Neural progenitor cell (in vitro differentiated cells): ENCODE data around the gene AIMP1. TPM values are rescaled to one million over a fixed set of nuclear protein-coding genes. Genes with fewer than 3 reads are reported as not detected.

Experiments used
- DNase-seq: peaks from one replicate; pipeline ENCODE4 v3.0.0-alpha.2; 2016; ENCODE audit warnings: low spot score
- H2AFZ ChIP-seq: fragments of 200-600 bp; sonication (generic); replicated peaks from 2 replicates; pipeline ENCODE4 v1.6.1; 2016; ENCODE audit warnings: antibody characterized with exemption
- H3F3A ChIP-seq: fragments of 200-600 bp; sonication (generic); 2 replicates; pipeline ENCODE4 v1.6.1; 2016; ENCODE audit warnings: antibody characterized with exemption, low read depth
- H3K27ac ChIP-seq: fragments of 200-600 bp; sonication (generic); 2 replicates; pipeline ENCODE4 v1.5.1; 2016; ENCODE audit warnings: mild to moderate bottlenecking
- H3K27me3 ChIP-seq: fragments of 200-600 bp; sonication (generic); 2 replicates; pipeline ENCODE4 v1.6.1; 2016; ENCODE audit warnings: mild to moderate bottlenecking, moderate library complexity
- H3K36me3 ChIP-seq: fragments of 200-600 bp; sonication (generic); 2 replicates; pipeline ENCODE4 v1.5.1; 2016
- H3K4me1 ChIP-seq: fragments of 200-600 bp; sonication (generic); 2 replicates; pipeline ENCODE4 v1.6.1; 2016; ENCODE audit warnings: mixed run types
- H3K4me2 ChIP-seq: fragments of 200-600 bp; sonication (generic); 2 replicates; pipeline ENCODE4 v1.6.1; 2016
- H3K4me3 ChIP-seq: fragments of 200-600 bp; sonication (generic); 2 replicates; pipeline ENCODE4 v1.5.1; 2016
- H3K79me2 ChIP-seq: fragments of 200-600 bp; sonication (generic); 2 replicates; pipeline ENCODE4 v1.6.1; 2016; ENCODE audit warnings: low read depth
- H3K9ac ChIP-seq: fragments of 200-600 bp; sonication (generic); 2 replicates; pipeline ENCODE4 v1.6.1; 2016
- H3K9me3 ChIP-seq: fragments of 200-600 bp; sonication (generic); 2 replicates; pipeline ENCODE4 v1.5.1; 2016; ENCODE audit warnings: low read depth
- H4K20me1 ChIP-seq: fragments of 200-600 bp; sonication (generic); 2 replicates; pipeline ENCODE4 v1.6.1; 2016; ENCODE audit warnings: low read depth
- H3K27ac Mint-ChIP-seq: 3 replicates; pipeline ENCODE4 v1.8.0; 2021; ENCODE audit warnings: mixed read lengths
- H3K27me3 Mint-ChIP-seq: 2 replicates; pipeline ENCODE4 v1.8.0; 2022; ENCODE audit warnings: low read depth, mild to moderate bottlenecking, inconsistent platforms, moderate library complexity, mixed read lengths; ENCODE audit not compliant: insufficient read depth
- H3K36me3 Mint-ChIP-seq: 3 replicates; pipeline ENCODE4 v1.8.0; 2021; ENCODE audit warnings: mixed read lengths
- H3K4me1 Mint-ChIP-seq: 3 replicates; pipeline ENCODE4 v1.8.0; 2021; ENCODE audit warnings: mixed read lengths
- H3K4me3 Mint-ChIP-seq: 3 replicates; pipeline ENCODE4 v1.8.0; 2021; ENCODE audit warnings: mild to moderate bottlenecking, moderate library complexity, mixed read lengths
- H3K9me3 Mint-ChIP-seq: 3 replicates; pipeline ENCODE4 v1.8.0; 2020; ENCODE audit warnings: mixed read lengths
- EZH2 ChIP-seq: fragments of 200-600 bp; sonication (generic); IDR thresholded peaks from 2 replicates; pipeline ENCODE4 v1.6.1; 2017; ENCODE audit warnings: antibody characterized with exemption, mild to moderate bottlenecking, moderate library complexity
- EZH2phosphoT487 ChIP-seq: fragments of 200-600 bp; sonication (generic); IDR thresholded peaks from 2 replicates; pipeline ENCODE4 v1.6.1; 2017; ENCODE audit warnings: antibody characterized with exemption
- total RNA-seq: library from RNA; depleted of rRNA; stranded (reverse); fragments of >200 nt; gene quantifications from 2 replicates; pipeline ENCODE4 v1.2.3, GENCODE V29; 2015; ENCODE audit warnings: low replicate concordance
- TF ChIP-seq, protein P1 (sequence below): fragments of 200-600 bp; sonication (generic); IDR thresholded peaks from 2 replicates; pipeline ENCODE4 v1.5.1; 2017; ENCODE audit warnings: antibody characterized with exemption, mild to moderate bottlenecking

The AIMP1 gene
- total RNA-seq, 1 donor from 2014 or later: 64.2 TPM

DNA sequence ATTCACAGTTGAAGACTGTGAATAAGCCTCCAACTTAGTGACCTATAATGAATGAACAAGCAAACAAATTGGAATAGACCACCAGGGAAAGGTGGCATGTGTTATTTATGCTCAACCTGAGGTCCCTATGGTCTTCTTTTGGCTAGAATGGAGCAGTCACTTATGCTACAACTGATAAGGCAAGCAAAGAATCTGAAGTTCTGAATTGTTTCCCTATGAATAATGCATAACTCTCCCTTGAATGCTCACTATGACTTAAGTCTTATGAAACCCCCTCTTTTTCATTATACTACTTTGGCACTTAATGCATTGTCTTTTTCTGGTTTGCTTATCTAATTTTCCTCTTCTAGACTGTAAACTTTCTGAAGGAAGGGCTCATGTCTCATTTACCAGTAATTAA lies 49.7 kb downstream of the AIMP1 start:
- H3K27ac Mint-ChIP-seq: no peak overlapping the region
- Histone ChIP-seq H3K79me2 (no peaks in the 10 kb centered on the region), H2AFZ (no peak overlapping the region), H3K4me3 (no peak overlapping the region), H3K4me1 (no peaks in the 10 kb centered on the region), H3K9me3 (no peaks in the 10 kb centered on the region), H3K27me3 (no peaks in the 10 kb centered on the region), H3F3A (no peaks in the 10 kb centered on the region), H4K20me1 (no peaks in the 10 kb centered on the region), H3K4me2 (no peak overlapping the region), H3K36me3 (no peaks in the 10 kb centered on the region), H3K9ac (no peak overlapping the region), H3K27ac (no peak overlapping the region)
- no peak for DNase-seq
- H3K4me1 Mint-ChIP-seq: no peaks in the 10 kb centered on the region
- no peak overlapping the region for H3K4me3 Mint-ChIP-seq
- no peaks in the 10 kb centered on the region for H3K27me3 Mint-ChIP-seq
- H3K9me3 Mint-ChIP-seq: no peaks in the 10 kb centered on the region
- H3K36me3 Mint-ChIP-seq: no peaks in the 10 kb centered on the region
- TF ChIP-seq, protein P1, sequence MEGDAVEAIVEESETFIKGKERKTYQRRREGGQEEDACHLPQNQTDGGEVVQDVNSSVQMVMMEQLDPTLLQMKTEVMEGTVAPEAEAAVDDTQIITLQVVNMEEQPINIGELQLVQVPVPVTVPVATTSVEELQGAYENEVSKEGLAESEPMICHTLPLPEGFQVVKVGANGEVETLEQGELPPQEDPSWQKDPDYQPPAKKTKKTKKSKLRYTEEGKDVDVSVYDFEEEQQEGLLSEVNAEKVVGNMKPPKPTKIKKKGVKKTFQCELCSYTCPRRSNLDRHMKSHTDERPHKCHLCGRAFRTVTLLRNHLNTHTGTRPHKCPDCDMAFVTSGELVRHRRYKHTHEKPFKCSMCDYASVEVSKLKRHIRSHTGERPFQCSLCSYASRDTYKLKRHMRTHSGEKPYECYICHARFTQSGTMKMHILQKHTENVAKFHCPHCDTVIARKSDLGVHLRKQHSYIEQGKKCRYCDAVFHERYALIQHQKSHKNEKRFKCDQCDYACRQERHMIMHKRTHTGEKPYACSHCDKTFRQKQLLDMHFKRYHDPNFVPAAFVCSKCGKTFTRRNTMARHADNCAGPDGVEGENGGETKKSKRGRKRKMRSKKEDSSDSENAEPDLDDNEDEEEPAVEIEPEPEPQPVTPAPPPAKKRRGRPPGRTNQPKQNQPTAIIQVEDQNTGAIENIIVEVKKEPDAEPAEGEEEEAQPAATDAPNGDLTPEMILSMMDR: no peak
- no peak for TF ChIP-seq EZH2phosphoT487
- no peak for TF ChIP-seq EZH2

DNA sequence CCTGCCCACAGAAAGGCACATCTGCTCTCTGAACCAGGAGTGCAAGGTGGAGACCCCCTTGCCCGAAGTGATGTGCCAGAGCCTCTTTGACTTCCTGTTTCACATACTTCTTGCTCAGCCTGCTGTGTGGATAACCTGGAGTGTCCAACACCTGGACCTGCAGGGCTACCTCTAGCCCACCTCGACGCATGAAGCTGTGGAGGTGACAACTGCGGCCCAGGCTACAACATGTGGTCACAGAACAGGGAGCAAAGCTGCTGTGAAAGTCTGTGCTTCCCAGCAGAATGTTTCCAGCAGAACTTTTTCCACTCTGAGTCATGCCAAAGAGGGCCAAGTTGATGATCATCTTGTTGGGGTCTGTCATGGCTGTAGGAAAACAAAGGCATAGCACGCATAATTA lies 50.7 kb downstream of the AIMP1 start:
- Mint-ChIP-seq H3K36me3 (no peaks in the 10 kb centered on the region), H3K4me1 (no peaks in the 10 kb centered on the region), H3K27ac (no peak overlapping the region), H3K27me3 (no peaks in the 10 kb centered on the region), H3K9me3 (no peaks in the 10 kb centered on the region), H3K4me3 (no peak overlapping the region)
- H3K27me3 ChIP-seq: no peaks in the 10 kb centered on the region
- H3K9me3 ChIP-seq: no peaks in the 10 kb centered on the region
- no peaks in the 10 kb centered on the region for H3K4me1 ChIP-seq
- H3K36me3 ChIP-seq: no peaks in the 10 kb centered on the region
- no peak overlapping the region for H3K4me3 ChIP-seq
- TF ChIP-seq EZH2 (no peak), EZH2phosphoT487 (no peak)
- H4K20me1 ChIP-seq: no peaks in the 10 kb centered on the region
- H3K79me2 ChIP-seq: no peaks in the 10 kb centered on the region
- no peak overlapping the region for H3K4me2 ChIP-seq
- H2AFZ ChIP-seq: no peak overlapping the region
- H3K9ac ChIP-seq: no peak overlapping the region
- no peaks in the 10 kb centered on the region for H3F3A ChIP-seq
- DNase-seq: no peak
- H3K27ac ChIP-seq: no peak overlapping the region

DNA sequence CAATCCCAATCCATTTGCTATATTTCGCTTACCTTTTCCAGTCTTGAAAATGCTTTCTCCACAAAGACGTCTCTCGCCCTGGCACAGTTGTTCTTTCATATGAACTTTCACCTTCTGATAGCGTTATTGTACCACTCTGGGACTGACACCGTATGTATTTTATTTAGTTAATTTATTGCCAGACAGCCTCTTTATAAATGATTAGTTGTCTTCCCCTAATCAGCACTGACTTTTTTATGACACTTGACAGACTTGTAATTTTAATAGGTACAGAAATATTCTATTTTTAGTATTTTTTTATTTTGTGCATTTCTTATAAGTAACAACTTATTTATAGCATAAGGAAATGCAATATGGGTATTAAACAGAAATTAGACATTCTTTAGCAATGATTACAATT lies 52.3 kb downstream of the AIMP1 start, which contains the start of gene GIMD1:
Gene GIMD1 (minus strand): TSS at position 101 of the 400 bp plus-strand sequence. CDS start 1,343 bp downstream, outside the sequence.
- Histone ChIP-seq H3K4me2 (no peak within 1 kb of the TSS), H3K4me1 (no peaks in the 10 kb centered on the region), H3K79me2 (no peaks in the 10 kb centered on the region), H3K9ac (no peak within 1 kb of the TSS), H3K36me3 (no peaks in the 10 kb centered on the region), H2AFZ (peak within 1 kb of the TSS; percentile 96), H4K20me1 (no peaks in the 10 kb centered on the region), H3K27me3 (no peaks in the 10 kb centered on the region), H3K27ac (no peak within 1 kb of the TSS), H3K9me3 (no peaks in the 10 kb centered on the region), H3K4me3 (no peak within 1 kb of the TSS), H3F3A (no peaks in the 10 kb centered on the region)
- Mint-ChIP-seq H3K9me3 (no peaks in the 10 kb centered on the region), H3K27ac (no peak within 1 kb of the TSS), H3K4me1 (no peaks in the 10 kb centered on the region), H3K4me3 (no peak within 1 kb of the TSS), H3K27me3 (no peaks in the 10 kb centered on the region), H3K36me3 (no peaks in the 10 kb centered on the region)
- no peak for DNase-seq
- TF ChIP-seq EZH2 (no peak), EZH2phosphoT487 (no peak)
- TF ChIP-seq, protein P1: no peak

DNA sequence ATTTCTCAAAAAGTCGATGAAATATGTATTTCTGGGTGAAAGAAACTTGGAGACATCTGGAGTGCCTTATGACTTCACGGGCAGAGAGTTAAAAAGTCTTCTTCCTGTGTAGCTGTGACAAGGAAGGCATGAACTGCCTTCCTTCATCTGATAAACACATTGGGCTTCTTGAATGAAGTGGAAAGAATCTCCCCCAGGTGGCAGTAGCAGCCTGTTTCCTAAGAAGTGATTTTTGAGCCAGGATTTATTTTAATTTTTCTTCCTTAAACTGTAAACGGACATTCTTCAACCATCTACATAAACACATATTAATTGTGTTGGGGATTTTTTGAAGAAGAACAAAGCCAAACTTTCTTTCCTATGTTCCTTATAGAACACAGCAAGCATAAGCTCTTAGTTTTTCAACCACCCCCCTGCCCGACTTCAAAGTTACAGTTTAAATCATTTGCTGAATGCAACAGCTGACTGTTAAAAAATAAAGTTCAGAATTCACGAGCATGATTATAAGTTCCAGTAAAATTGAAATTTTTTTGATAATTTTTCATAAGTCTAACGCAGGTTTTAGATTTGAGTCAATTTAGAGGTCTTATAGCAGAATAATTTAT lies 53.2 kb downstream of the AIMP1 start:
- Mint-ChIP-seq H3K4me3 (no peak overlapping the region), H3K36me3 (no peaks in the 10 kb centered on the region), H3K27ac (no peak overlapping the region), H3K4me1 (no peaks in the 10 kb centered on the region), H3K27me3 (no peaks in the 10 kb centered on the region), H3K9me3 (no peaks in the 10 kb centered on the region)
- Histone ChIP-seq H3K27ac (no peak overlapping the region), H2AFZ (peak overlapping the region; percentile 96), H3K4me1 (no peaks in the 10 kb centered on the region), H3K4me3 (no peak overlapping the region), H3K79me2 (no peaks in the 10 kb centered on the region), H3K4me2 (no peak overlapping the region), H4K20me1 (no peaks in the 10 kb centered on the region), H3F3A (no peaks in the 10 kb centered on the region), H3K9me3 (no peaks in the 10 kb centered on the region), H3K27me3 (no peaks in the 10 kb centered on the region), H3K9ac (no peak overlapping the region), H3K36me3 (no peaks in the 10 kb centered on the region)
- DNase-seq: peak; percentile 67
- TF ChIP-seq EZH2phosphoT487: no peak
- TF ChIP-seq, protein P1: peak; percentile 80
- TF ChIP-seq EZH2: no peak
